HL-60 (cell line): ENCODE results near the gene CACNA1C.

ENCODE experiments used
- CTCF ChIP-seq: IDR thresholded peaks from one replicate; pipeline ENCODE4 v1.5.1; 2011; ENCODE audit warnings: low read length, control low read depth, inconsistent platforms; ENCODE audit not compliant: insufficient read depth
- POLR2AphosphoS5 ChIP-seq: IDR thresholded peaks from 2 replicates; pipeline ENCODE4 v1.6.1; 2012; ENCODE audit warnings: low read depth
- TF ChIP-seq, protein P1 (sequence below): IDR thresholded peaks from 2 replicates; pipeline ENCODE4 v1.6.1; 2012; ENCODE audit warnings: low read depth; ENCODE audit not compliant: insufficient replicate concordance

GRCh38 chr12:2482938-2483660 lies 430.3 kb downstream of the CACNA1C start:
- no peak for TF ChIP-seq CTCF
- TF ChIP-seq POLR2AphosphoS5, result no peak
- TF ChIP-seq, protein P1, sequence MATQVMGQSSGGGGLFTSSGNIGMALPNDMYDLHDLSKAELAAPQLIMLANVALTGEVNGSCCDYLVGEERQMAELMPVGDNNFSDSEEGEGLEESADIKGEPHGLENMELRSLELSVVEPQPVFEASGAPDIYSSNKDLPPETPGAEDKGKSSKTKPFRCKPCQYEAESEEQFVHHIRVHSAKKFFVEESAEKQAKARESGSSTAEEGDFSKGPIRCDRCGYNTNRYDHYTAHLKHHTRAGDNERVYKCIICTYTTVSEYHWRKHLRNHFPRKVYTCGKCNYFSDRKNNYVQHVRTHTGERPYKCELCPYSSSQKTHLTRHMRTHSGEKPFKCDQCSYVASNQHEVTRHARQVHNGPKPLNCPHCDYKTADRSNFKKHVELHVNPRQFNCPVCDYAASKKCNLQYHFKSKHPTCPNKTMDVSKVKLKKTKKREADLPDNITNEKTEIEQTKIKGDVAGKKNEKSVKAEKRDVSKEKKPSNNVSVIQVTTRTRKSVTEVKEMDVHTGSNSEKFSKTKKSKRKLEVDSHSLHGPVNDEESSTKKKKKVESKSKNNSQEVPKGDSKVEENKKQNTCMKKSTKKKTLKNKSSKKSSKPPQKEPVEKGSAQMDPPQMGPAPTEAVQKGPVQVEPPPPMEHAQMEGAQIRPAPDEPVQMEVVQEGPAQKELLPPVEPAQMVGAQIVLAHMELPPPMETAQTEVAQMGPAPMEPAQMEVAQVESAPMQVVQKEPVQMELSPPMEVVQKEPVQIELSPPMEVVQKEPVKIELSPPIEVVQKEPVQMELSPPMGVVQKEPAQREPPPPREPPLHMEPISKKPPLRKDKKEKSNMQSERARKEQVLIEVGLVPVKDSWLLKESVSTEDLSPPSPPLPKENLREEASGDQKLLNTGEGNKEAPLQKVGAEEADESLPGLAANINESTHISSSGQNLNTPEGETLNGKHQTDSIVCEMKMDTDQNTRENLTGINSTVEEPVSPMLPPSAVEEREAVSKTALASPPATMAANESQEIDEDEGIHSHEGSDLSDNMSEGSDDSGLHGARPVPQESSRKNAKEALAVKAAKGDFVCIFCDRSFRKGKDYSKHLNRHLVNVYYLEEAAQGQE, result no peak
